NCI-H524 treated with DMSO at 0.1 percent for 48 hours (cell line): ENCODE measurements around the gene SLC48A1.

Experiments used
- DNase-seq: peaks from one replicate; lab custom pipeline; 2025; lab: John Stamatoyannopoulos, UW

The SLC48A1 gene

GRCh38 chr12:47773062-47773857 lies at the start of gene SLC48A1:
TSS of gene SLC48A1 (plus strand) at chr12:47773238. CDS start at chr12:47773305, 67 bp downstream.
- no peak for DNase-seq

DNA sequence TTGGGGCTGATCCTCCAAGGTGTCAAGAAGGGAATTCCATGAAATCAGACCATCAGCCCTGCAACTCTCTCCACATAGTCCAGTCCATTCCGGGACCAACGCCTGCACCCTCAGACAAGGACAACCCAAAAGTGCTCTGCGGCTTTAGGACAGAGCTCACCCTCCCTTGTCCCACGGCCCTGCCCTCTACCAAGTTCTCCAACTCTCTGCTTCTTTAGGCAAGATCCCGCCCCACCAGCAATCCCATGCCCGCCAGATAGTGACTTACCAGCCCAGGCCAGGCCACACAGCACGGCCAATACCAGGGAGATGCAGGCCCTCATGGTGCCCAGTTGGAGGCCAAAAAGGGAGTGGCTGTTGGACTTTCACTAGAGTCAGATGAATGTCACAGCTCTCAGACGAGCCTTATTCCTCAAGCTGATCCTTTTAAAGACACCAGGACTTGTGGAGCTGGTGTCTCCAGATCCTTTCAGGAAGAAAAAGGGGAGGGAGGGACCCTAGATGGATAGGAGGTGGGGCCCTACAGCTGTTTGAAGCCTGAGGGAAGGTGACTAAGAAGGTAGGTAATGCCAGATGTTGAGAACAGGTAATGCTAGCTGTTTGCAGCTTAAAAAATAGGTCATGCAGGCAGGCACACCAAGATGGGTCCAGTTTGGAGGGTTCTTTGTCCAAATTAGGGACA lies 47.8 kb upstream of the SLC48A1 start, which contains the start of gene ENDOU:
Gene ENDOU, minus strand, starts transcription at position 400 of the 682 bp plus-strand sequence. Its CDS starts 77 bp downstream, at position 323.
- DNase-seq = no peak

GRCh38 chr12:47725893-47726292 lies 47.1 kb upstream of the SLC48A1 start:
- DNase-seq = no peak

DNA sequence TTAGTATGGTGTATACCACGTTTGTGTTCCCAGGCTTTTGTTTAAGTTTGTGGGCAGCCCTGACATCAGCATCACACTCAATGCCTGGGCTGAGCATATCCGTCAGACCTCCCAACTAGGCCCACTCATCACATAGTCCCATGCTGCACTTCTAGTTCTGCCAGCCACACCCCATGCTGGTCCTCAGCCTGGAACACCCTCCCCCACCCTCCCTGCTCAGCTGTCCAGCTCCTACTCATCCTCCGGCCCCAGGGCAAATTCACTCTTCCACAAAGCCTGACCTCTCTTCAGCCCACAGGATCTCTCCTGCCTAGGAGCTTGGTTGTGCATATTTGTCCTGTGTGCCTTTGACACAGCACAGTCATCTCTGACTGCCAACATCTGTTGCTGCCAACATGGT lies 43.8 kb upstream of the SLC48A1 start:
- no peak for DNase-seq

- DNase-seq = no peak
Observed at GRCh38 chr12:47730341-47730744, 42.7 kb upstream of the SLC48A1 start.

DNA sequence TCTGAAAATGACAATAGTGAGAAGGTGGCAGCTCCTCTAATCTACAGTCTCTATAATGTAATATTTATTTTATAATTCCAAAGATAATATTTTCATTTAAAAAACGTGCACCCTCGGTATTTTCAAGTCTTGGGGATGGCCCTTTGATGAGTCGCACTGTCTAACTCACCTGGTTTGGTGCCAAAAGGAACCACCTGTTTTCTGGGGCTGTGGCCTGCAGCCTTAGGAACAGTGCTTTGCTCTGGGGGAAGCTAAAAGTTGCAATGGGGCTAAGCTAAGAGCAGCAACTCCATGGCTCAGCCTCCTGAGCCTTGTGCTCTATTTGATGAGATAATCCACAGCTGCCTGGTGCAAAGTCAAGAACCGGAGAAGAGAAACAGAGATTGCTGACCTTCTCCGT lies 41.3 kb upstream of the SLC48A1 start:
- DNase-seq = no peak

DNA sequence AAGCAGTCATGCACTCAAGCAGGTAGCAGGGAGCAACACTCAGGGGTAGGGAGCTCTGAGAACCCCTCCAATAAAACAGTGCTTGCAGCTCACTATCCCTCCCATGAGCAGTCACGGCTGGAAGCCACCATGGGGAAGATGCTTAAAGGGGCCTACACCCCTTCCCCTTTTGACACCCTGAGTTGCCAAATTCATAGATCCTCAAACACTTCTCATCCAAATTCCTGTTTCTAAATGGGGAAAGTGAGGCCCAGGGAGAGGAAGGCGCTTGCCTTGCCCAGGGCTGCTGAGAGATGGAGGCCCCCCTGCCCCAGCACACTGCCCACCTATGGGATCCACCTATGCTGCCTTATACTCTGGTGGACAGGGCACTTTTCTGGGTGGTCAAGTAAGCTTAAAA lies 40.5 kb upstream of the SLC48A1 start:
- DNase-seq = no peak

DNA sequence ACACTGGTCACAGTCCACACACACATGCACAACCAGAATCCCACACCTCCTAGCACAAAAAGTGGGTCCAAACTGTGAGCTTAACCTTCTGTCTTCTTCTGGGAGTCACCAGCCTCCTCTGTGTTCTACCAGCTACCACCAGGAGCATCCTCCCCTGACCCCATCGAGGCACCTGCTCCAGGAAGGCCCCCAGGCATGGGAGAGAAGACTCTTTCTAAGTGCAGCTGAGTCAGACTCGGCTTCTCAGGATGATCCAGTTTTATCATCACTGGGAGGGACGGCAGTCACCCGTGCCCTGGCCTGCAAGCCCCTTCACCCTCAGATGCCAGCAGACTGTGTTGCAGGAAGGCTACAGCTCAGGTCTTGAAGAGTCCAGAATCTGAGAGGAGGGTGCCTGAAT lies 39.9 kb upstream of the SLC48A1 start:
- DNase-seq = no peak

DNA sequence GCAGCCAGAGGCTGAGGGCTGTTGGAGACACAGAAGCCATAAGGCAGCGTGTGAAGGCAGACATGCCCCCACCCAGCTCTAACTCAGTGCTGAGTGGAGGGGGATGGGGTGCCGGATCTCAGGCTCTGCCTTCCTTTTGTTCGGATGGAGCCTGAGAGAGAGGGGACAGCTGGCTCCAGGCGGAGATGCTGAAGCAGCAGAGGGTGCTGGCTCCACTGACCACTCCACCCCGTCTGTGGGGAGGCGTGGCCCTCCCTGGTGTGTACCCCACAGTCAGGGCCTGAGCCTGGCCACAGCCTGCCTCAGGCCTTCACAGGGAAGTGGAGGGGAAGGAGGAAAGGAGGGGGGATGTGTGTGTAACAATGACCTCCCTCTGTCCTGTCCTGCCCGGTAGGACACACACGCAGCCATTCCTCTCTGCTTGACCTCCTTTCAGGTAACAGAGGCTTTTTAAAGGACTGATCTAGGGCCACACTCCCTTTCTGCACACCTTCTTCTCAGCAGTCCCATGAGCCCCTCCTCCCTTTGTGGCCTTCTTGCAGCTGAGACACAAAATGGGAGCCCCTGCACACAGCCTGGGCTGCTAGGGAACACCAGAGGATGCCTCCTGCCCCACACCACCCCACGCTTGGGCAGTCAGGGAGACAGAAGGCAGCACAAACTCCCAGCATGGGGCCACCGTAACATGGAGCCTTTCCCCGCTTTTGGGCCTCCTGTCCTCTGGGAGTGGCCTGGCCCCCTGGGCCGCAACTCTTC lies 38.1 kb upstream of the SLC48A1 start:
- DNase-seq = peak; percentile 22

DNA sequence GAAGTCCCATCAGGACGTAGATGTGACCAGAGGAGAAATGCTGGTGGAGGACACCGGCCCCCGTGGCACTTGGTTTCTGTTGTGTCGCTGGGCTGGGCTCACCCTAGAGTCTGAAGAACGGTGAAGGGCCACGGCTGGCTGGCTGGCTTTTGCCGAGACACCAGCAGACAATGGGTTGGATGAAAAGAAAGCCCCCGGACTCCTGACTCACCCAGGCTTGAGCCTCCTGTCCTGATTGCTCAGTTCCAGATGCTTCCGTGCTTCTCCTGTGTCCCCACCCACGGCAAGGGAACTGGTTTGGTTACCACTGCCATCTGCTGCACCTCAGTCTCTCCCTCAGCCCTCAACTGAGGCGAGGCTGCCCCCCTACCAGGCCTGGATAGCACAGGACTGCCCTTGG lies 37.4 kb upstream of the SLC48A1 start:
- no peak for DNase-seq

DNA sequence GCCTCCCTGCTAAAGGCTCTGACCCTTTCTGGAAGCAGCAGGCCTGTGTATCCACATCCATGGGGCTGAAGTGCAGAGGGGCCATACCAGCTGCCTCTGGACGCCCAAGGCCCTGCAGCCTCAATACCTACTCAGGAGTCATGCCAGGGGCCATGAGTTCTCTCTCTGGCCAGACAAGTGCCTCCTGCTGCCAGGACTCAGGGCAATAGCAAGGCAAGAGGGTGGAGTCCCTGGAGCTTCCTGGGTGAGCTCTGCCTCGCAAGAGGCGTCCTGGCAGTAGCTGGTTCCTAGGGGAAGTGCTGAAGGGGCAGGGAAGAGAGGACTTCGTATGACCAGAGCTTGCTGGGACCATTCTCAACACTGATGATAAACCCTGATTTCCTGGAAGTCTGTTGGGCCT lies 36.8 kb upstream of the SLC48A1 start:
- no peak for DNase-seq

DNA sequence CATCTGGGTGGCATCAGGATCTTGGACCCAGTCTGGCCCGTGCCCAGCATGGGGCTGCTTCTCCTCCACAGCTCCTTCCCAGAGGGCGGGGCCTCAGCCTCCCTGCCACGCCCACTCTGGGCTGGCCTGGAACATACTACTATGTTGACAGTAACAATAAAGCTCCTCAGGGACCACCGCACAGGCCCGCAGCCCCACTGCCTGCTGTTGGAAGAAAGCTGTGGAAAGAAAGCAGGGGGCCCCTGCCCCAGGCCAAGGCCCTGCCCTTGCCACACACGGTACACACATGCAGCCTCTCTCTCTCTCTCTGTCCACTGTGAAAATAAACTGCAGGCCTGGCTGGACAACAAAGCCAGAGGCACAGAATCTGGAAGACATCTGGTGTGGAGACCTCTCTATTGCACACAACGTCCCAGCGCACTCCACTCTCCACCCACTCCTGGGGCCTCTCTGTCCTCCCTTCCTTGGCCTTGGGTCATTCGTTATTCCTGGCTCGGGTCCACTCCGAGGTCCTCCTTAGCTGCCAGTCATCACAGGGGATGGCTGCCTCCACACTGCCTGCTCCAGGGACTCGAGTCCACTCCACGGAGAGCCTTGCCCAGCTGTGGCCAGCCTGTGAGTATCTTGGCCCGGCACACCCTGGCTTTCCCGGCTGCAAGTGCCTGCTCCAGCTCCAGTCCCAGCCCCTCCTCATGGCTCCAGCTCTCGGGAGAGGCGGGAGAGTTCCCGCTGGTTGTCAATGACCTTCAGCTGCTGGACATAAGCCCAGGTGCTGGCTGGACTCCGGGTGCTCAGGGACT lies 36.0 kb upstream of the SLC48A1 start:
- no peak for DNase-seq

- DNase-seq = no peak
Observed at GRCh38 chr12:47737936-47738594, 35.0 kb upstream of the SLC48A1 start.

- DNase-seq = no peak
Observed at GRCh38 chr12:47739297-47739696, 33.7 kb upstream of the SLC48A1 start.

GRCh38 chr12:47739979-47740378 lies 33.1 kb upstream of the SLC48A1 start:
- DNase-seq = no peak

GRCh38 chr12:47740606-47741339 lies 32.3 kb upstream of the SLC48A1 start:
- DNase-seq = no peak

- DNase-seq = no peak
Observed at GRCh38 chr12:47741340-47741703, 31.7 kb upstream of the SLC48A1 start.

GRCh38 chr12:47742253-47742825 lies 30.7 kb upstream of the SLC48A1 start:
- DNase-seq = no peak

DNA sequence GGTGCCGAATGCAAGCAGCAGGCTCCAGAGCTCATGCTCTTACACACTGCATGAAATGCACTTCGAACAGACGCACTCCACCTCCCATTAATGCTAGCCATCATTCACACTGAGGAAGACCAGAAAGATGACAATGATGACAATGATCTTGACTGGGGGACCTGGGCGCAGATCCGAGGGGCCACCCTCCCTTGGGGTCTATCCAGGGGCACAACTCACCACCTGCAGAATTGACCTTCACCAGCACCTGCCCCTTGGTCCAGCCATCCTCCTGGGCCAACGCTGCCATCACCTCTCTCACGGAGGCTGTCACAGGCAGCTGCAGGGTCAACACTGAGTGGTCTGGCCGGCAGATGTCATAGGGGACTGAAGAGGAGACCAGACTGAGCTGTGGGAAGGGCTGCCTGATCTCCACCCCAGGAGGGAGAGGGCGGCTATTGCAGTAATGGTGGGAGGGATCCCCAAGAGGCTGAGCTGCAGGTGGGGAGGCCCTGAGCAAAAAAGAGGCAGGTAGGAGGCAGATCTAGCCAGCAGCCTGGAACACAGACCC lies 29.7 kb upstream of the SLC48A1 start:
- no peak for DNase-seq
